Stimulated activated CD4-positive, alpha-beta T cell treated with anti-CD3 and anti-CD28 coated beads, Interleukin-15, amount 100 ng/mL, for 48 hours (primary cell): ENCODE data around the gene STN1.

Experiments used
- DNase-seq, 2 donors: peaks; one replicate each; pipeline ENCODE4 v3.0.0-alpha.2; 2020; ENCODE audit warnings: low read depth in 2 of 2

STN1 gene

DNA sequence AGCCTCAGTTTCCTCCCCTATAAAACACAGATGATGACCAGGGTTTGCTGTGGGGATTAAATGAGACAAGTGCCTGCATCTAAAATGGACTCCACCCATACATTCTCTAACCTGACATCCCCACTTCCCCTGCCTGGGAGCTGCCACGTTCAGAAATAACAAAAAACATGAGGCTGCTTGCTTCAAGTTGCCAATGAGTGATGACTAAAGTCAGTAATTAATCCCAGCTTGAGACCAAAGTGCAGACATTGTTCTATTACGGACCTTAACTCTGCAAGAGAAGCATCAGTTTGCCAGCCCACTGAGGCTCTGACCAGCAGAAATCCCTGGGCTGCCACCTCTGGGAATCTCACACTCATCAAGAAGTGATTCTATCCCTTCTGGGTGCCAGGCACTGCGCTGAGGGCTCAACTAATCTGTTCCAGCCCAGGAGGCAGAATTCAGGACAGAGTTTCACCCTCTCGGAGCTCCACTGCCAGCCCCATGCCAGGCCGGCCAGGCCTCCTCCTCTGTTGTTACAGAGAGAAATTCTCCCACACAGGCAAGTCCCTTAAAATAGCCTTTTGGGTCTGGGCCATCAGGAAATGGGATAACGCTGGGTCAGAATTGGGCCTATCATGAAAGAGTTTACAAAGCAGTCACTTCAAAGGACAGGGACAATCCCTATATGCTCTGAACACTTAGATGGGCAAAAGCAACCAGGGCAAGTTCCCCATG, 74.0 kb downstream of the STN1 start:
- no peak for DNase-seq

DNA sequence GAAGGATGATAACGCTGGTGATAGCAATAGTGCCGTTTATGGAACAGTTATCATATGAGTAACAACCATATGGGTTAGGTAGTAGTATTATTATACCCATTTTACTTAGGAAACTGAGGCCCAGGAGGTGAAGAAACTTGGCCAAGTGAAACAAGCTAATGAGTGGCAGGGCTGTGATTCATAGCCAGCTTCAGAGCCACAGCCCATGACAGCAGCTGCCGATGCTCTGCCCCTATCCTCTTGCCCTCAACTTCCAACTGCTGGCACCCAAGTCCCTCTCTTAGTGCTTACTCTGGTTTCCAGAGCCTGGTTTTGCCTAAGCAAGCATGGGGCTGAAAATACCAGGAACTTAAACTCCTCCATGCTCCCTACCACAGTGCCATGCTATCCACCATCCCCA, 74.9 kb downstream of the STN1 start:
- DNase-seq = no peak

DNA sequence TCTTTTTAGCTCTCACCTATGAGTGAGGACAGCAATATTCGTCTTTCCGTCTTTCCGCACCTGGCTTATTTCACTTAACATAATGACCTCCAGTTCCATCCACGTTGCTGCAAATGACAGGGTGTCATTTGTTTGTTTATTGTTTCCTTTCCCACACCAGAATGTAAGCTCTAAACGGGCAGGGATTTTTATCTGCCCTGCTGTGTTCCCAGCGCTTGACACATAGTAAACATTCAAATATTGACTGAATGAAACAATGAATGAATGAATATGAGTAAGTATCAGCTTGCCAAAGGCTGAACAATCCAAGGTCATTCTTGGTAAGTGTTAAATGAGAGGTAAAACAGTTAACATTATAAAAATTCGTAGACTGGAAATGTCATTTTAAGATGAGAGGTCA, 75.4 kb downstream of the STN1 start:
- no peak for DNase-seq

- no peak for DNase-seq
Measured at GRCh38 chr10:103841519-103841918, 76.5 kb downstream of the STN1 start.

DNA sequence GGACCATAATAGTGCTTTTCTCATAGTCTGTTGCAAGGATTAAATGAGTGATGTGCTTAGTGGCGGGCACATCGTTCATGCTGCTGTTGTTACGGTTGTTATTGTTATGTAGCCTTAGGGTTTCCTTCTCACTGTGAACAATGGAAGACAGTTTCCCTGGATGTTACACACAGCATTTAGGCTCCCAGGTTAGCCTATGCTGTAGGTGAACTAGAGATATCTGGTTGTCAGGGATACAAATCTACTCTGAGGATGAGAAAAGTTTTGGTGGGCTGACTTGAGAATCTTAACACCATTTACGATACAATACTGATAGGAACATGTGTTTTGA, 77.3 kb downstream of the STN1 start:
- DNase-seq = no peak

GRCh38 chr10:103839872-103840739, 77.9 kb downstream of the STN1 start:
- DNase-seq = no peak

GRCh38 chr10:103839519-103839871, 78.5 kb downstream of the STN1 start:
- no peak for DNase-seq

GRCh38 chr10:103838862-103839518, 79.0 kb downstream of the STN1 start:
- DNase-seq = no peak

DNA sequence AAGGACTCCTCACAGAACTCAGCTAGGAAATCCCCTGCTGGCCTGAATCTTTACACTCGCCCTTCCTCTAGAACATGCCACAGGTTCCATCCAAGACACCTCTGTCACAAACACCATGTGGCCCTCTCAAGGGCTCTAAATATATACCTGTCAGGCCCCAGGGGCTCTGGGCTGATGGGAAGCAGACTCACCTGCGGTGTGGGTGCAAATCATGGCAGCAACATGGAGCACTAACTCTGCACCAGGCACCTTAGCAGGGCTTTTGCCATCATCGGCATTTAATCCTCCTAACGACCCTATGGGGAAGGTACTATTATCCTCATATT, 80.0 kb downstream of the STN1 start:
- no peak for DNase-seq

DNA sequence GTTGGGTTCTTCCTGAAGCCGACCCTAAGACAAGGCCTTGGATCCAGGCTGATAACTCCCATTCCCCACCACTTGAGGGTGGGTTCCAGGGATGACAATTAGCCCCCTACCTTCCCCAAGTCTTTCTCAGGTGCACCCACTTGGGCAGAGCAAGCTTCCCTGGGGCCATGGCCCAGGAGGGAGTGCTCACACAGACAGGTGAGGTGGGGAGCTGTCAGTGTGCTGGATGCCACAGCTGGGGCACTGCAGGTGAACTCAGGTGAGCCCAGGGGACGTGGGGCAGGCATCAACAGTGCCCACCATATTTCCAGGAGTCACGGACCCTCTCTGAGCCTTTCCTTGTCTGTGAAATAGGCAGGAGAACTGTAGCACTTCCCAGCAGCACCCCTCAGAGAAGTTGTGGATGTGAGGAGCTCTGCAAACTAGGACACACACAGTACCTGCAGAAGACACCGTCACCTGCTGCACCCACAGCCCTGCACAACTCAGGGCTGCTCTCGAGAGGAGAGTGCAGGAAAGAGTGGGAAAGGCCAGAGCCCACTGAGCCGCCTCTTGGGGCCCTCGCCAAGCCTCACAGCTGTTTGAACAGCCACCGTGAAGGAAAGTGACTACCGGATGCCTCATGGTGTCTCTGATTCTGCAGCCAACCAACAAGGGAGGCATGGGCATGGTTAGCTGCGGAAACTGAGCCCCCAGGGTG, 80.5 kb downstream of the STN1 start:
- no peak for DNase-seq

DNA sequence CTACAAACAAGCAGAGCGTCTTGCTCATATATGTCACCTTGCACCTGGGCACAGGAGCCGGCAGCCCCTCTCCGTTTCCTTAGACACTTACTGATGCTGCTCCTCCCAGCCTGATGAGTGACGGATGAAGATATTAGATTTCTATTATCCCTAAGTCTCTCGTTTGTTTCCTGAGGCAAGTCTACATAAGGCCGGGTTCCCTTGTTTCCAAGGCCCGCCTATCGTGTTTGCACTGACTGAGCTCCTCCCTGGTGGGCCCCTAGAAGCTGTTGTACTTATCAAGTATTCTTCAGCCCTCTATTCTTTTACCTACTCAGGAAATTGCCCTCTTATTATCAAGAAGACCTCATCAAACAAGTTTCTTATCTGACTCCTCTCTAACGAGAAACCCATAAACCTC, 81.1 kb downstream of the STN1 start:
- DNase-seq = no peak

GRCh38 chr10:103836273-103836672, 81.7 kb downstream of the STN1 start:
- no peak for DNase-seq

GRCh38 chr10:103835096-103836050, 82.6 kb downstream of the STN1 start:
- no peak for DNase-seq

- DNase-seq = no peak
Measured at GRCh38 chr10:103834436-103835095, 83.4 kb downstream of the STN1 start.

GRCh38 chr10:103833731-103834365, 84.1 kb downstream of the STN1 start:
- no peak for DNase-seq

GRCh38 chr10:103832806-103833205, 85.2 kb downstream of the STN1 start:
- DNase-seq = no peak
